ENCODE measurements around the gene NOL7.

NOL7 gene

DNA sequence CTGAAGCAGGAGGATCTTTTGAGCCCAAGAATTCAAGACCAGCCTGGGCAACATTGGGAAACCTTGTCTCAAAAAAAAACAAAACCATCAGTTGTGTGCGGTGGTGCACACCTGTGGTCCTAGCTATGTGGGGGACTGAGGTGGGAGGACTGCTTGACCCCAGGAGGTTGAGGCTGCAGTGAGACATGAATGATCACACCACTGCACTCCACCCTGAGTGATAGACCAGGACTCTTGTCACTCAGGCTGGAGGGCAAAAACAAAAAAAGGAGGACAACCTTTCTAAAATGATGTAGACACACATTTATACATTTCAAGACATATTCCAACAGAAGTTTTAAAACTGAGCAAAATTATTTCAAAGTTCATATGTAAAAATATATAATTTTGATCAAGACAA lies 45.1 kb downstream of the NOL7 start:
- DNase-seq, result no peak

DNA sequence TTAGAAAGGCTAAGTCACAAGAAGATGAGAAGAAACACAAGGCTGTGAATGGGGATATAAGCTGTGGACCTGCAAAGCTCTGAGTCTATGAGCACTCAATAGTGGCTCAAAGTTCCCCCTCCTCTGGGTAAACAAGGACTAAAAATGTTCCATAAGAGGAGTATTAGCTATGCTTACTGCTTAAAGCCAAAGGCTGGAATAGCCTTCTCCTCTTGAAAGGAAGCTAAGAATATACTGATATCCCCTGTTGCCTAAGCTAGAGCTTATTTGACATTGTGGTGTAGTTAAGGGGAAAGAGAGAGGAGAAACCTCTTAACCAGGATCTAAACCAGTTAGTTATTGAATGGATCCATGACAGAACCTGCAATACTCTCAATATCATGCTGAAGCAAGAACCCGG lies 45.8 kb downstream of the NOL7 start:
- no peak for DNase-seq

- no peak for DNase-seq
Observed at GRCh38 chr6:13661647-13662046, 46.5 kb downstream of the NOL7 start.

GRCh38 chr6:13662651-13663334 lies 47.7 kb downstream of the NOL7 start:
- no peak for DNase-seq

DNA sequence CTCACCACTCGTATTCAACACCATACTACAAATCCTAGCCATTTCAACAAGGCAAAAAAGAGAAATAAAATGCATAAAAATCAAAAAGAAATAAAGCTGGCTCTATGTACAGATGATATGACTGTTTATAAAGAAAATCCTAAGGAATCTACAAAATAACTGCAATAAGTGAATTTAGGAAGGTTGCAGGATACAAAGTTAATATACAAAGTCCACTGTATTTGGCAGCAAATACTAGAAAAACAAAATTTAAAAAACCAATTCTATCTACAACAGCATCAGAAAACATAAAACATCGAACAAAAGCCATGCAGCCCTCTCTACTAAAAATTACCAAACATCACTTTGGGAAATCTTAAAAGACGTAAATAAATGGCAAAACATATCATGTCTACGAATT lies 48.9 kb downstream of the NOL7 start:
- DNase-seq, result no peak

DNA sequence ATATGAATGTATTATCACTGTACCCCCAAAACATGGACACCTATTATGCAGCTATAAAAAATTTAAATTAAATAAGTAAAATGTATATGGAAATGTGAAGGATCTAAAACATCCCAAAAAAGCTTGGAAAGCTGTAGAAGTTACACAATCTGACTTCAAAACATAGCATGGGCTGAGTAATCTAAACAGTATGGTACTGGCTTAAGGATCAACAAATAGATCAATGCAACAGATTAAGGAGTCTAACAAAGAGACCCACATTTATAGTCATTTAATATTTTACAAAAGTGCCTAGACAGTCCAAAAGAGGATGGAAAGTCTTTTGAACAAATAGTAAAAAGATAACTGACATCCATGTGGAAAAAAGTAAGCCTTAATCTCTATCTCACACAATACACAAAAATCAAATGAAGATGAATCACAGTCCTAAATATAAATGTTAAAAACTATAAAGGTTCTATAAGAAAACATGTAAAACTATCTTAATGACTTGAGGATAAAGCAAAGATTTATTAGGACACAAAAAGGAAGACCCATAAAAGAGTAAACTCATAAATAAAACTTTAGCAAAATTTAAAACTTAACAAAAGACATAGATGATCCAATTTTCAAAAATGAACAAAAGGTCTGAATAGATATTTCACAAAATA lies 49.7 kb downstream of the NOL7 start:
- no peak for DNase-seq

- no peak for DNase-seq
Observed at GRCh38 chr6:13666194-13667105, 51.3 kb downstream of the NOL7 start.

DNA sequence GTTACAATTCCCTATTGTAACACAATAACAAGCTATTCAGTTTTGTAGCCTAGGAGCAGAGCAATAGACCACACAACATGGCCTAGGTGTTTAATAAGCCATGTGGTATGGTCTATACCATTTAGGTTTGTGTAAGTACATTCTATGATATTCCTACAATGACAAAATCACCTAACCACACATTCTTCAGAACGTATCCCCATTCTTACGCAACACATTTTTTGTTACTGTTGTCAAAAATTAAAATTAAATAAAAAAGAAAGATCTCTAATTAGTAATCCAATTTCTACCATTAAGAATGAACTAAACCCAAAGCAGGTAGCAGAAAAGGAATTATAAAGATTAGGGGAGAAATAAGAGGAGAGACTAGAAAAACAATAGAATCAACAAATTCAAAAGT lies 52.5 kb downstream of the NOL7 start:
- DNase-seq, result no peak

- DNase-seq, result no peak
Observed at GRCh38 chr6:13668291-13668928, 53.3 kb downstream of the NOL7 start.

GRCh38 chr6:13669476-13669875 lies 54.3 kb downstream of the NOL7 start:
- DNase-seq, result no peak
